Heart left ventricle (tissue), 13 donors: ENCODE measurements around the gene WNT11.

ENCODE experiments used
- POLR2A ChIP-seq, 2 donors: fragments of 450-650 bp; IDR thresholded peaks; one replicate each; pipeline ENCODE4 v1.6.1; 2017; ENCODE audit warnings: antibody characterized with exemption in 2 of 2, mild to moderate bottlenecking in 2 of 2, moderate library complexity in 2 of 2
- TF ChIP-seq, protein P1 (sequence below), 12 donors: fragments of 200-600 bp; sonication (generic) in 4 of 12; IDR thresholded peaks; one replicate each; pipeline versions ENCODE4 v1.5.0 to v1.8.0; 2018 to 2022; ENCODE audit warnings: antibody characterized with exemption in 12 of 12, mild to moderate bottlenecking in 5 of 12
- donor health status: ischemic (EF 13 %, LVEDD 7.1; RV severe dilation, severe dysfunction).
- donor health status: DM: no; HTN: yes; CAD: no.
- donor health status: DM: no; HTN: no; CAD: no.
- donor health status: ischemic (EF 25% LVEDD 6.9; RV normal size, moderate dysfunction).
- donor health status: ischemic (EF 25% LVEDD 5.7; RV mildly dilated, moderate dysfunction).
- donor health status: ischemic (EF 35%, LVEDD 5.7; RV mildly dilated, moderate dysfunction).
- donor health status: nonischemic (EF 11% LVEDD 7.7; RV severe dilation, severe dysfunction).
- donor health status: DM: yes; HTN: yes; CAD: no.
- donor health status: PGD.
- donor health status: ischemic (EF 29% LVEDD 5.4; RV normal size, mild dysfunction).
- donor health status: nonischemic (EF 23%, LVEDD 6.1; RV moderate dilation, normal function).

DNA sequence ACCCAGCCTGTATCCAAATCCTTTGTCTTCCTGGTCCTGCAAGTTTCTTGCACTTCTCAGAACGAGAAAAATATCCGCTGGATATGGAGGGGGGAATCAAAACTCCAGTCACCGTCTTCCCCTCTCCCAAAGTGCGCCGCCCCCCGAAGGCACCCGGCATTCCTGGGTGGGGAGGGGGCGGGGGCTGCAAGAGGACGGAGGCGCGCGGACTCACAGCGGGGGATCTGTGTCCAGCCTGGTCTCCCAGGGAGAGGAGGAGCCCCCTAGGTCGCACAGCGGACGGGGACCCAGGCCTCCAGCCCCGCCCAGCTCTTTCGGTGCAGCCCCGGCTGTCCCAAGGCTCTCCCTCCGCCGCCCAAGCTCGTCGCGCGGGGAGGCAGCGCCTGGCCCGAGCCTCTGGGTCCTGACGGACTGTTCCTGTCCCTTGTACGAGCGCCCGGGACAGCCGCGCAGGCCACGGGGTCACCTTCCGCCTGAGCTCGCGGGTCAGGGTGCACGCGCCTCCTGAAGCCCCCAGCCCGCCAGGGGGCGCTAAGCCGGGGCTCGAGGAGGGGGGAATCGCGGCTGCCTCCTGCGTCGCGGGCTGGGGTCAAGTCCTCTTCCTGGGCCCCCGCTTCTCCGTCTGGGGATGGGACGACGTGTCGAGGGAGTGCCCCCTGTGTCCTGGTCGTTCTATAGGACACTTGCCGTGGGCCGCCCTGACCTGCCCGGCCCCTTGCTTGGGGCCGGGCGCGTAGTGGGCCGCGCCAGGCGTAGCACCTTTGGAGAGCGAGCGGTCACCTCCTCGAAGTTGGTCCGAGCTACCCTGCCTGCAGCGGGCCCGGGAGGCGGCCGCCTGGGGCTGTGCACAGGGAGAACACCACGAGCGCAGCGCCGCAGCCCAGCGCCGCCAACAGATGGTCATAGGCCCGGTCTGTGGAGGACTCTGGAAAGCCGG is 2.4 kb upstream of the WNT11 start:
- TF ChIP-seq, protein P1, sequence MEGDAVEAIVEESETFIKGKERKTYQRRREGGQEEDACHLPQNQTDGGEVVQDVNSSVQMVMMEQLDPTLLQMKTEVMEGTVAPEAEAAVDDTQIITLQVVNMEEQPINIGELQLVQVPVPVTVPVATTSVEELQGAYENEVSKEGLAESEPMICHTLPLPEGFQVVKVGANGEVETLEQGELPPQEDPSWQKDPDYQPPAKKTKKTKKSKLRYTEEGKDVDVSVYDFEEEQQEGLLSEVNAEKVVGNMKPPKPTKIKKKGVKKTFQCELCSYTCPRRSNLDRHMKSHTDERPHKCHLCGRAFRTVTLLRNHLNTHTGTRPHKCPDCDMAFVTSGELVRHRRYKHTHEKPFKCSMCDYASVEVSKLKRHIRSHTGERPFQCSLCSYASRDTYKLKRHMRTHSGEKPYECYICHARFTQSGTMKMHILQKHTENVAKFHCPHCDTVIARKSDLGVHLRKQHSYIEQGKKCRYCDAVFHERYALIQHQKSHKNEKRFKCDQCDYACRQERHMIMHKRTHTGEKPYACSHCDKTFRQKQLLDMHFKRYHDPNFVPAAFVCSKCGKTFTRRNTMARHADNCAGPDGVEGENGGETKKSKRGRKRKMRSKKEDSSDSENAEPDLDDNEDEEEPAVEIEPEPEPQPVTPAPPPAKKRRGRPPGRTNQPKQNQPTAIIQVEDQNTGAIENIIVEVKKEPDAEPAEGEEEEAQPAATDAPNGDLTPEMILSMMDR (IDR thresholded peaks at IDR 0.05), result peak; percentile 85 to 98 (median 92)
- TF ChIP-seq POLR2A (IDR thresholded peaks at IDR 0.05), result no peak
